ENCODE results near the gene PKP1.

Gene PKP1

GRCh38 chr1:201356236-201356635 lies 72.9 kb downstream of the PKP1 start:
- DNase-seq = no peak

GRCh38 chr1:201356701-201357100 lies 73.4 kb downstream of the PKP1 start:
- DNase-seq = no peak

- DNase-seq = no peak
Observed at GRCh38 chr1:201357211-201357610, 73.9 kb downstream of the PKP1 start.

GRCh38 chr1:201357636-201358348 lies 74.5 kb downstream of the PKP1 start:
- no peak for DNase-seq

DNA sequence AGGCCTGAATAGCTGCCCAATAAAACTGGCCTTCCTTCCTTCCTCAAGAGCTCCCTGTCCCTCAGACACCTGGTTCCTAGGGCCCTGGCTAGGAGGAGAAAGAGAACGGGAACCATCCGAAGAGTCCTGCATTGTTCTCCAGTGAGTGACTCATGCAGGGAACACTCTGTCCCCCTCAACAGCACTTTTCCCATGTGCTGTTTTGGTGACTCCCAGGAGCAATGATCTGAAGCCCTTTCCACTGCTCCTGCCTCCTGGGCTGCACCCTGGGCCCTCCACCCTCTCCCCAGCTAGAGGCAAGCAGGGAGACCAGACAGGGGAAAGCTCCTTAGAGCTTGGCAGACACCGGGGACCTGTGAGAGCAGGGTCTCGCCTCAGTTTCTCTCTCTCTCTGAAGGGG lies 75.3 kb downstream of the PKP1 start:
- no peak for DNase-seq

- no peak for DNase-seq
Observed at GRCh38 chr1:201359031-201359872, 75.9 kb downstream of the PKP1 start.

DNA sequence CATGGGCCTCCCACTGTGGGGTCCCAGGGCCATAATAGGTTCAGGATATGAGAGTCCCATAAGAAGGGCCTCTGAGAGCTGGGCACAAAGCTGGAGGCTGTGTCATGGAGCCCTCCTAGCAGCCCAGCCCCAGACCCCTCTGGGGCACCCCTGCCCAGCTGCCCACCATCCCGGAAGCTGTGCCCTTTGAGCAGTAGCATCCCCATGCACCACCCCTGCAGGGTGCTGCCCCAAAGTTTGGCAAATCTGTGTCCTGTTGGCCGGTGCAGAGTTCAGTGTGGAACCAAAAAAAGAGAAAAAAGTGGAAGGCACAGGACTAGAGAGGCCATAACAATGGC lies 76.5 kb downstream of the PKP1 start:
- no peak for DNase-seq

DNA sequence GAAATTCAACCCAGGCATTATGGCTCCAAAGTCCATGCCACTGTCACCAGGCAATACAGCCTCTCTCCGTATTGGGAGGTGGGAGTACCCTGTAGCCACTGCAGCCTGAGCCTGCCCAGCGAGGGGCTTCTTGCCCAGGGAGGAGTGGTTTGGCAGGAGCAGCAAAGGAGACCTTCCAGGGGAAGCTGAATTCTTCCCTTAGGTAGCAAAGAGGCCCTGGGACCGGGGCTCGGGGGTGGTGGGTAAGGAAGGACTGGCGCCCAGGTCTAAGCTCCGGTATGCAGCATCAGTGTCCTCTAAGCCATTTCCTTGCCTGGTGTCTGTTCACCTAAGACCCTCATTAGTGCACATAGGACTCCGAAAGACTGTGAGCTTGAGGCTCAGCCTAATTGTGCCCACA lies 77.2 kb downstream of the PKP1 start:
- no peak for DNase-seq

DNA sequence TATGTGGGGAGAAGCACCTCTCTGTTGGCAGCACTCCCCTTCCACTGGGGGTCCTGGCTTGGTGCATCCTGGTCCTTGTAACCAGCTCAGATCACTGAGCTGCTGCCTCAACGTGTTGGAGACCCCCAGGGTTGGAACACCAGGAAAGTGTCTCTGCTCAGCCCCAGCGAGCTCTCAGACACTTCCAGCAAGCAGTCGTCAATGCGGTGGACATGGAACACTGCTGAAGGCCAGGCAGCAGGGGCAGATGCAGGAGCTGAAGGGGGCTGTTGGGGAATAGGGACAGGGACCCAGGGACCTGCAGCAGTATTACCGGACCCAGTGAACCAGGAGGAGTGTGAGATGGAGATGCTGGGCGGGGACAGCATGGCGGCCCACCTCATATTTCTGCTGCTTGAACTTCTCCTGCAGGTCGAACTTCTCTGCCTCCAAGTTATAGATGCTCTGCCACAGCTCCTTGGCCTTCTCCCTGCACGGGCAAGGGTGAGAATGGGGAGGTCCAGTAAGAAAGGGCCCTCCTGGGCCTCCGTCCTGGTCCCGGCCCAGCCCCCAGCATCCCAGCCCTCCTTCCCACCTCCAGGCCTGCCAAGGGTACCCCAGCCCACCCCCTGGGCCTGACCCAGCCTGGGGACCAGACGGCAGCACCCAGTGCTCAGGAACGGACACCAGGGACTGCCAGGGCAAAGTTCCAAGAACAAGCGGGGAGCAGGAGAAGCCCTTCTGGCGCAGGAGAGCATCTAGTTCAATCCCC lies 77.8 kb downstream of the PKP1 start:
- no peak for DNase-seq

DNA sequence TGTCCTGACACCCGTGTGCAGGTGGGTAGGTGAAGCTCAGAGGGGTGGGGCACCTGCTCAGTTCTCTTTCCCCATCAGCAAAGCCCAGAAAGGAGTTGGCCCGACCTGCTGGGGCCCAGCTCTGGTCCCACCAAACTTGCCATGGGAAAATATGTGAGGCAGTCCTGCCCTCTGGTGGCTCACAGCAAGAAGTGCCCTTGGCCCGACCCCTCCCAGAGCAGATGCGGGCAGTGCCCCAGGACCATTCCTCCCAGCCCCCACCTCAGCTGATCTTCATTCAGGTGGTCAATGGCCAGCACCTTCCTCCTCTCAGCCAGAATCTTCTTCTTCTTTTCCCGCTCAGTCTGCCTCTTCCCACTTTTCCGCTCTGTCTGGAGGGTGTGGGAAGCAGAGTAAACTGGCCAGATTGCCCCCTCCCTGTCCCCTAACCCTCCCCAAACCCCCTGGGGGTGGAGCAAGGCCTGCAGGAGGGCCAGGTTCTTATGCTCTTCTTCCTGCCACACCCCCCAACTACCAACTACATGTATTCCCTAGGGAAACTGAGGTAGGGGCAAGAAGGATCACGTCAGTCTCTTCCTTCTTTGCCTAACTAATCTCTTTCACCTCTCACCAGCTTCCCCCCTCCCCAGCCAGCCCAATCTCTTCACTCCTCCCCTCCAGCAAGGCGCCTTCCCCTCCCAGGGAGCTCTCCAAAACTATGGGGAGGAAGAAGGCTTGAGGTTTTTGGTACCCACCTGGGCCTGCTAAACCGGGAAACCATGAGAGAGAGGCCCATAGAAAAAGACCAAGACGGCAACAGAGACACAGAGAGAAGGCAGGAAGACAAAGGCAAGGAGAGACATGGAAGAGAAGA lies 78.6 kb downstream of the PKP1 start:
- peak; percentile 25 for DNase-seq

DNA sequence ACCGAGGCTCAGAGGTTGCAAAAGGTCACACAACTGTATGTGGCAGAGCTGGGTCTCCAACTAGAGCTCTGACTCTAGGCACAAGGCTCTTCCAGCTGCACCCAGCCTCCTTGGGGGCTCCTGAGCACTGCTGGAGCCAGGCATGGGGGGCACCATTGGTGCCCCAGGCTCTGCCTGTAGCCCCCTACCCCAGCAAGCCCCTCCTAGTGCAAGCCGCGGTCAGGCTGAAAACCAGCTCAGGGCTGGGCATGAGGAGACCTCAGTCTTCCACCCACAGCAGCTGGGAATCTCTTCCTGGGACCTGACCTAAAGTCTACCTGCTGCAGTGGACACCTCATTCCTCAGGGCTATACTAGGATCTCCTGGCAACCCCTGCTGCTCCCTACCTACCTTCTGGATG lies 79.6 kb downstream of the PKP1 start:
- DNase-seq = no peak

GRCh38 chr1:201363467-201363866 lies 80.2 kb downstream of the PKP1 start:
- no peak for DNase-seq

GRCh38 chr1:201364808-201365105 lies 81.5 kb downstream of the PKP1 start:
- DNase-seq = no peak

- no peak for DNase-seq
Observed at GRCh38 chr1:201365251-201365650, 81.9 kb downstream of the PKP1 start.

DNA sequence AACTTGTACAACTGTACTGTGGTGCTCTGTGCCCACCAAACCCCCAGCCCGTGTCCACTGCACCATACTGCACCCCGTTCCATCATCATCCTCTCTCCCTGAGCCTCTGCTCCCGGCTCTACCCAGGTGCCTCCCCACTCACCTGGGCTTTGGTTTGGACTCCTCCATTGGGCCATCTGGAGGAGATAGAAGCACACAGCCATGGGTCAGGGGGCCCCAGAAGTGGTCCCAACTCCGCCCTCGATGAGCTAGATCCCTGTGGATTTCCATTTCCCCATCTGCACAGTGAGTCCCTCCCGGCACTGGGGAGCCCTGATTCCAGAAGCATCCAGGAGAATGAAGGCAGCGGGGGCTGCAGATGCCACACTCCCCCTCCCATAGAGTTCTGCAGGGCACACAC lies 83.4 kb downstream of the PKP1 start:
- DNase-seq = no peak

- DNase-seq = no peak
Observed at GRCh38 chr1:201369209-201369608, 85.9 kb downstream of the PKP1 start.

DNA sequence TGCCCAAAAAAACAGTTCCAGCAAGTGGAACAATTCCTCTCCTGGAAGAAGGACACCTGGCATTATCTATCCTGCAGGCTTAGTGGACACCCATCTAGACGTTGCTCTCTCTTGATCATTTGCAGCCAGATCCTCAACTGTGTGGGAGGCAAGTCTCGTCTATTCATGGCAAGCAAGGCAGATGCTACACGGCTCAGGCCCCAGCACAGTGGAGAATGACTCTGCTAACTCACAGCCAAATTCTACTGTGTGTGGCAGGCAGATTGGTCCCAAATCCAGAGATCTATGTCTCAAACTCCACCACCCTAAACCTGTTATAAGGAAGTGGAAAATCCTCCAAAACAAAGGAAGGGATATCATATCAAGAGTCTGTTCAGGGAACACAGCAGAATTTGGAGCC lies 87.2 kb downstream of the PKP1 start:
- DNase-seq = no peak

DNA sequence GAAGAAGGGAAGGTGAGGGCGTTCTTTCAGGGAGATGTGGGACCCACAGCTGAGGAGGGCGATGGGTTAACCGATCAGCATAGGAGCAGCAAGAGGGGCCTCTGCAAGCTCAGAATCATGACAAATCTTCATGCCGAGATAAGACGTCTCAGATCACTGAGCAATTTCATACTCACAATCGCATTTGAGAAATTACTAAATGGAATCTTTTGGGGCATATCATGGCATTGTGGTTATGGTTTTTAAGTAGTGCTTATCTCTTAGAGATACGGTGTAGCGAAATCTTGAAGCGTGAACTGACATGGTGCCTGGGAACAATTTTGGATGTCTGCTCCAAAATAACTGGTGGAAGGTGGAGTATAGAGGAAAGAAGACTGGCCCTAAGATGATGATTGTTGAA lies 88.0 kb downstream of the PKP1 start:
- DNase-seq = no peak

DNA sequence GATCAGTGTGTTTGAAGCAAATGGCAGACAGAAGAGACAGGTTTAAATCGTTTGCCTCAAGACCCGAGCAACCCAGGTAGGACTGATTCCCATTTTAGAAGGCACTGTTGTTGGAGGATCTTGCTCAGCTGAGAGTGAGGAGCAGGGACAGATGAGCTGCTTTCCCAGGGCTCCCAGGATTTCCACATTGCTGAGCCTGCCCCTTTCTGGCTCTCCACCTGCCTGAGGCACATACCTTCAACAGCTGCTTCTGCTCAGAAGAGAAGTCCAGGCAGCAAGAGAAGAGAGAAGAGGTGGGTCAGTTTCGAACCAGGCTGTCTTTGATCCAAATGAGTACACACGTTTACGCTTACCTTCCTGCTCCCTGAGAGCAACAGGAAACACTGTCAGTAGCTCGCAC lies 88.5 kb downstream of the PKP1 start:
- no peak for DNase-seq

- peak; percentile 39 for DNase-seq
Observed at GRCh38 chr1:201374364-201374763, 91.1 kb downstream of the PKP1 start.

- DNase-seq = no peak
Observed at GRCh38 chr1:201375169-201375568, 91.9 kb downstream of the PKP1 start.

- no peak for DNase-seq
Observed at GRCh38 chr1:201376107-201376463, 92.8 kb downstream of the PKP1 start.

Measured in NCI-H1105 treated with DMSO at 0.1 percent for 48 hours (cell line).